GM23338 (cell line): ENCODE results near the gene AGAP1. TPM values are rescaled to one million over a fixed set of nuclear protein-coding genes. Genes with fewer than 3 reads are reported as not detected.

Experiments
- ATAC-seq: fragments of 200-7000 bp; cut with Tn5 transposase; 3 replicates; pipeline ENCODE4 v1.9.1; 2020
- DNase-seq: peaks from one replicate; pipeline ENCODE4 v3.0.0-alpha.2; 2015; ENCODE audit warnings: low spot score
- H2AFZ ChIP-seq: fragments of 200-600 bp; sonication (generic); 2 replicates; pipeline ENCODE4 v1.8.0; 2016; ENCODE audit warnings: antibody characterized with exemption, mild to moderate bottlenecking, moderate library complexity
- H3F3A ChIP-seq: fragments of 200-600 bp; sonication (generic); replicated peaks from 2 replicates; pipeline ENCODE4 v1.8.0; 2017; ENCODE audit warnings: antibody characterized with exemption, mixed run types, low read depth
- H3K27ac ChIP-seq: fragments of 200-600 bp; sonication (generic); 2 replicates; pipeline ENCODE4 v1.6.1; 2016; ENCODE audit warnings: low read depth
- H3K27me3 ChIP-seq: fragments of 200-600 bp; sonication (generic); 2 replicates; pipeline ENCODE4 v1.8.0; 2016; ENCODE audit warnings: mild to moderate bottlenecking, mixed run types, moderate library complexity; ENCODE audit not compliant: insufficient read depth
- H3K36me3 ChIP-seq: fragments of 200-600 bp; sonication (generic); 2 replicates; pipeline ENCODE4 v1.8.0; 2016; ENCODE audit warnings: mild to moderate bottlenecking; ENCODE audit not compliant: insufficient read depth
- H3K4me1 ChIP-seq: fragments of 200-600 bp; sonication (generic); 2 replicates; pipeline ENCODE4 v1.8.0; 2016; ENCODE audit warnings: mild to moderate bottlenecking, moderate library complexity; ENCODE audit not compliant: insufficient read depth
- H3K4me2 ChIP-seq: fragments of 200-600 bp; sonication (generic); 2 replicates; pipeline ENCODE4 v1.7.1; 2017; ENCODE audit warnings: mixed run types
- H3K4me3 ChIP-seq: fragments of 200-600 bp; sonication (generic); 2 replicates; pipeline ENCODE4 v1.6.1; 2016; ENCODE audit warnings: mixed run types
- H3K79me2 ChIP-seq: fragments of 200-600 bp; sonication (generic); replicated peaks from 2 replicates; pipeline ENCODE4 v1.8.0; 2017; ENCODE audit warnings: mild to moderate bottlenecking; ENCODE audit not compliant: insufficient read depth
- H3K9me2 ChIP-seq: fragments of 200-600 bp; sonication (generic); 2 replicates; pipeline ENCODE4 v1.8.0; 2017; ENCODE audit not compliant: insufficient read depth
- H4K20me1 ChIP-seq: fragments of 200-600 bp; sonication (generic); replicated peaks from 2 replicates; pipeline ENCODE4 v1.8.0; 2017; ENCODE audit warnings: mild to moderate bottlenecking; ENCODE audit not compliant: insufficient read depth
- H3K27ac Mint-ChIP-seq: 2 replicates; pipeline ENCODE4 v1.8.0; 2020; ENCODE audit warnings: inconsistent platforms, mild to moderate bottlenecking, moderate library complexity, mixed read lengths
- H3K27me3 Mint-ChIP-seq: 3 replicates; pipeline ENCODE4 v1.8.0; 2022; ENCODE audit warnings: low read depth, mild to moderate bottlenecking, moderate library complexity, mixed read lengths, inconsistent platforms; ENCODE audit not compliant: insufficient read depth, poor library complexity
- H3K36me3 Mint-ChIP-seq: 3 replicates; pipeline ENCODE4 v1.8.0; 2021; ENCODE audit warnings: low read depth, mild to moderate bottlenecking, inconsistent platforms, moderate library complexity, mixed read lengths
- H3K4me1 Mint-ChIP-seq: 3 replicates; pipeline ENCODE4 v1.8.0; 2020; ENCODE audit warnings: mild to moderate bottlenecking, inconsistent platforms, mixed read lengths
- H3K4me3 Mint-ChIP-seq: 3 replicates; pipeline ENCODE4 v1.8.0; 2021; ENCODE audit warnings: moderate library complexity, mild to moderate bottlenecking, inconsistent platforms, mixed read lengths
- H3K9me3 Mint-ChIP-seq: 3 replicates; pipeline ENCODE4 v1.8.0; 2020; ENCODE audit warnings: moderate library complexity, mild to moderate bottlenecking, inconsistent platforms, mixed read lengths
- CREB1 ChIP-seq: fragments of 250-450 bp; sonication (Bioruptor Pico); IDR thresholded peaks from 2 replicates; pipeline ENCODE4 v1.5.0; 2020; ENCODE audit warnings: low read depth, mild to moderate bottlenecking, moderate library complexity
- EZH2 ChIP-seq: fragments of 200-600 bp; sonication (generic); IDR thresholded peaks from one replicate; pipeline ENCODE4 v1.8.0; 2017; ENCODE audit warnings: antibody characterized with exemption, mild to moderate bottlenecking, low read depth; ENCODE audit not compliant: unreplicated experiment
- EZH2phosphoT487 ChIP-seq: fragments of 200-600 bp; sonication (generic); IDR thresholded peaks from one replicate; pipeline ENCODE4 v1.8.1; 2018; ENCODE audit warnings: antibody characterized with exemption; ENCODE audit not compliant: unreplicated experiment
- JUNB ChIP-seq: IDR thresholded peaks from one replicate; pipeline ENCODE4 v1.6.1; 2016; ENCODE audit warnings: antibody characterized with exemption; ENCODE audit not compliant: unreplicated experiment
- NANOG ChIP-seq: IDR thresholded peaks from 2 replicates; pipeline ENCODE4 v1.6.1; 2016; ENCODE audit warnings: antibody characterized with exemption, borderline replicate concordance
- POLR2AphosphoS5 ChIP-seq: IDR thresholded peaks from 2 replicates; pipeline ENCODE4 v1.6.1; 2016; ENCODE audit warnings: antibody characterized with exemption, low read depth
- STAT1 ChIP-seq: IDR thresholded peaks from one replicate; pipeline ENCODE4 v1.6.1; 2016; ENCODE audit warnings: antibody characterized with exemption; ENCODE audit not compliant: unreplicated experiment
- ZNF114 ChIP-seq: fragments of 250-450 bp; sonication (Bioruptor Pico); IDR thresholded peaks from 2 replicates; pipeline ENCODE4 v1.5.0; 2020; ENCODE audit warnings: mild to moderate bottlenecking, moderate library complexity
- ZNF331 ChIP-seq: fragments of 250-450 bp; sonication (Bioruptor Pico); IDR thresholded peaks from 2 replicates; pipeline ENCODE4 v1.5.0; 2020; ENCODE audit warnings: low read depth, mild to moderate bottlenecking, moderate library complexity
- polyA plus RNA-seq: library from polyadenylated mRNA; unstranded; fragments of >200 nt; fragmentation: Nextera tagmentation; extraction: Ambion mirVana; gene quantifications from 2 replicates; pipeline ENCODE4 v1.2.1, GENCODE V29; 2016
- total RNA-seq: library from RNA; depleted of rRNA; stranded (reverse); fragments of >200 nt; shearing (Covaris generic); gene quantifications from 2 replicates; pipeline ENCODE4 v1.2.3, GENCODE V29; 2014
- TF ChIP-seq, protein P1 (sequence below): IDR thresholded peaks from one replicate; pipeline ENCODE4 v1.6.1; 2018; ENCODE audit warnings: antibody characterized with exemption; ENCODE audit not compliant: unreplicated experiment
- TF ChIP-seq, protein P2 (sequence below): IDR thresholded peaks from 2 replicates; pipeline ENCODE4 v1.6.1; 2016; ENCODE audit warnings: antibody characterized with exemption
- TF ChIP-seq, protein P3 (sequence below): fragments of 250-450 bp; sonication (Bioruptor Pico); IDR thresholded peaks from 2 replicates; pipeline ENCODE4 v1.5.0; 2020; ENCODE audit warnings: mild to moderate bottlenecking, moderate library complexity
- TF ChIP-seq, protein P4 (sequence below), 2 experiments: fragments of 200-600 bp in 1 of 2; sonication (generic) in 1 of 2; conservative IDR thresholded peaks; 2 replicates each; pipeline versions ENCODE4 v1.5.1 to v1.6.1; 2016 to 2017; ENCODE audit warnings: antibody characterized with exemption in 2 of 2, low read depth in 2 of 2, mild to moderate bottlenecking in 2 of 2, moderate library complexity in 1 of 2

The AGAP1 gene
- total and polyA plus RNA-seq, 2 experiments from 2014 or later = 13.3 to 27.9 TPM

DNA sequence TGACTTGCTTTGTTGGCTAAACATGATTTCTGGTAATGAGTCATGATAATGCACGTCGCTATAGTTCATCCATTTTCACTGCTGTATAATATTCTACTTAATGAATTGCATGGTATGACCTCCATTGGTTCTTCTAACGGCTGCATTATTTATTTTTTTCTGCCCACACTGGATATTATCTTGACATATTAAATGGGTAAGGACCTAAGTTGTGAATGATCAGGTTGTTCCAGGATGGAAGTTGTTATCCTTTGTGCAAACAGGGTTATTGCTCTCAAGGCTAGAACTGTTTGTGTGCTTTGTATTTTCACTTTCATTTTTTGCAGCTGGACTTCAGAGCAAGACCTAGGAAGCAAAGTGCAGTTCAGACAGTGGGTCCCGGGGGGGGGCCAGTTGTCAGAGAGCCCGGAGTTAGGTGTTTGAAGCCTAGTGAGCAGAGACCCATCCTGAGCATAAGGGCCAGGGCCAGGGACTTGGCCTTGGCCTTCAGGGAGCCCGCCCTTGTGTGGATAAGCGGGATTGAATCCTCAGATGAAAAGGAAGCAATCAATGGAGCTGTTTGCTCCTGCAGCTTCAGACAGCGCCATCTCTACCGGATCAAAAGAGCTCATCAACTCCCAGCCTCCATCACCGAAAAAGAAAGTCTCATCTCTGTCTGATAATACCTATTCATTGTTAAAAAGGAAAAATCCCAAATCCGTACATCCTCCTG, 48.2 kb downstream of the AGAP1 start:
- Mint-ChIP-seq H3K36me3 (no peaks in the 10 kb centered on the region), H3K27ac (peak overlapping the region; percentile 89; the same call in 1 of the 2 replicates), H3K9me3 (no peaks in the 10 kb centered on the region), H3K4me1 (peaks cover 65% of the 10 kb centered on the region), H3K27me3 (peaks cover 10% of the 10 kb centered on the region), H3K4me3 (peak overlapping the region; percentile 53)
- Histone ChIP-seq H2AFZ (no peak overlapping the region), H3K9me2 (no peaks in the 10 kb centered on the region), H3K4me2 (peak overlapping the region; percentile 37; the same call in 1 of the 2 replicates), H3K79me2 (peaks cover 94% of the 10 kb centered on the region), H4K20me1 (peaks cover 3% of the 10 kb centered on the region), H3F3A (0 out of 2 replicates have a peak, but pooled peaks cover 3% of the 10 kb centered on the region), H3K36me3 (no peaks in the 10 kb centered on the region), H3K4me1 (peaks cover 41% of the 10 kb centered on the region), H3K27me3 (no peaks in the 10 kb centered on the region), H3K27ac (peak overlapping the region; percentile 22; the same call in 1 of the 2 replicates), H3K4me3 (peak overlapping the region; percentile 6; the same call in 1 of the 2 replicates)
- ATAC-seq (no peak), DNase-seq (no peak)
- TF ChIP-seq EZH2phosphoT487 (no peak), JUNB (no peak), CREB1 (CRISPR knock-in tag) (no peak), STAT1 (no peak), ZNF114 (CRISPR knock-in tag) (no peak), POLR2AphosphoS5 (no peak), NANOG (no peak), EZH2 (no peak), ZNF331 (CRISPR knock-in tag) (no peak)
- TF ChIP-seq, protein P1, sequence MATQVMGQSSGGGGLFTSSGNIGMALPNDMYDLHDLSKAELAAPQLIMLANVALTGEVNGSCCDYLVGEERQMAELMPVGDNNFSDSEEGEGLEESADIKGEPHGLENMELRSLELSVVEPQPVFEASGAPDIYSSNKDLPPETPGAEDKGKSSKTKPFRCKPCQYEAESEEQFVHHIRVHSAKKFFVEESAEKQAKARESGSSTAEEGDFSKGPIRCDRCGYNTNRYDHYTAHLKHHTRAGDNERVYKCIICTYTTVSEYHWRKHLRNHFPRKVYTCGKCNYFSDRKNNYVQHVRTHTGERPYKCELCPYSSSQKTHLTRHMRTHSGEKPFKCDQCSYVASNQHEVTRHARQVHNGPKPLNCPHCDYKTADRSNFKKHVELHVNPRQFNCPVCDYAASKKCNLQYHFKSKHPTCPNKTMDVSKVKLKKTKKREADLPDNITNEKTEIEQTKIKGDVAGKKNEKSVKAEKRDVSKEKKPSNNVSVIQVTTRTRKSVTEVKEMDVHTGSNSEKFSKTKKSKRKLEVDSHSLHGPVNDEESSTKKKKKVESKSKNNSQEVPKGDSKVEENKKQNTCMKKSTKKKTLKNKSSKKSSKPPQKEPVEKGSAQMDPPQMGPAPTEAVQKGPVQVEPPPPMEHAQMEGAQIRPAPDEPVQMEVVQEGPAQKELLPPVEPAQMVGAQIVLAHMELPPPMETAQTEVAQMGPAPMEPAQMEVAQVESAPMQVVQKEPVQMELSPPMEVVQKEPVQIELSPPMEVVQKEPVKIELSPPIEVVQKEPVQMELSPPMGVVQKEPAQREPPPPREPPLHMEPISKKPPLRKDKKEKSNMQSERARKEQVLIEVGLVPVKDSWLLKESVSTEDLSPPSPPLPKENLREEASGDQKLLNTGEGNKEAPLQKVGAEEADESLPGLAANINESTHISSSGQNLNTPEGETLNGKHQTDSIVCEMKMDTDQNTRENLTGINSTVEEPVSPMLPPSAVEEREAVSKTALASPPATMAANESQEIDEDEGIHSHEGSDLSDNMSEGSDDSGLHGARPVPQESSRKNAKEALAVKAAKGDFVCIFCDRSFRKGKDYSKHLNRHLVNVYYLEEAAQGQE = no peak
- TF ChIP-seq, protein P2, sequence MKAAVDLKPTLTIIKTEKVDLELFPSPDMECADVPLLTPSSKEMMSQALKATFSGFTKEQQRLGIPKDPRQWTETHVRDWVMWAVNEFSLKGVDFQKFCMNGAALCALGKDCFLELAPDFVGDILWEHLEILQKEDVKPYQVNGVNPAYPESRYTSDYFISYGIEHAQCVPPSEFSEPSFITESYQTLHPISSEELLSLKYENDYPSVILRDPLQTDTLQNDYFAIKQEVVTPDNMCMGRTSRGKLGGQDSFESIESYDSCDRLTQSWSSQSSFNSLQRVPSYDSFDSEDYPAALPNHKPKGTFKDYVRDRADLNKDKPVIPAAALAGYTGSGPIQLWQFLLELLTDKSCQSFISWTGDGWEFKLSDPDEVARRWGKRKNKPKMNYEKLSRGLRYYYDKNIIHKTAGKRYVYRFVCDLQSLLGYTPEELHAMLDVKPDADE = no peak
- TF ChIP-seq, protein P3, sequence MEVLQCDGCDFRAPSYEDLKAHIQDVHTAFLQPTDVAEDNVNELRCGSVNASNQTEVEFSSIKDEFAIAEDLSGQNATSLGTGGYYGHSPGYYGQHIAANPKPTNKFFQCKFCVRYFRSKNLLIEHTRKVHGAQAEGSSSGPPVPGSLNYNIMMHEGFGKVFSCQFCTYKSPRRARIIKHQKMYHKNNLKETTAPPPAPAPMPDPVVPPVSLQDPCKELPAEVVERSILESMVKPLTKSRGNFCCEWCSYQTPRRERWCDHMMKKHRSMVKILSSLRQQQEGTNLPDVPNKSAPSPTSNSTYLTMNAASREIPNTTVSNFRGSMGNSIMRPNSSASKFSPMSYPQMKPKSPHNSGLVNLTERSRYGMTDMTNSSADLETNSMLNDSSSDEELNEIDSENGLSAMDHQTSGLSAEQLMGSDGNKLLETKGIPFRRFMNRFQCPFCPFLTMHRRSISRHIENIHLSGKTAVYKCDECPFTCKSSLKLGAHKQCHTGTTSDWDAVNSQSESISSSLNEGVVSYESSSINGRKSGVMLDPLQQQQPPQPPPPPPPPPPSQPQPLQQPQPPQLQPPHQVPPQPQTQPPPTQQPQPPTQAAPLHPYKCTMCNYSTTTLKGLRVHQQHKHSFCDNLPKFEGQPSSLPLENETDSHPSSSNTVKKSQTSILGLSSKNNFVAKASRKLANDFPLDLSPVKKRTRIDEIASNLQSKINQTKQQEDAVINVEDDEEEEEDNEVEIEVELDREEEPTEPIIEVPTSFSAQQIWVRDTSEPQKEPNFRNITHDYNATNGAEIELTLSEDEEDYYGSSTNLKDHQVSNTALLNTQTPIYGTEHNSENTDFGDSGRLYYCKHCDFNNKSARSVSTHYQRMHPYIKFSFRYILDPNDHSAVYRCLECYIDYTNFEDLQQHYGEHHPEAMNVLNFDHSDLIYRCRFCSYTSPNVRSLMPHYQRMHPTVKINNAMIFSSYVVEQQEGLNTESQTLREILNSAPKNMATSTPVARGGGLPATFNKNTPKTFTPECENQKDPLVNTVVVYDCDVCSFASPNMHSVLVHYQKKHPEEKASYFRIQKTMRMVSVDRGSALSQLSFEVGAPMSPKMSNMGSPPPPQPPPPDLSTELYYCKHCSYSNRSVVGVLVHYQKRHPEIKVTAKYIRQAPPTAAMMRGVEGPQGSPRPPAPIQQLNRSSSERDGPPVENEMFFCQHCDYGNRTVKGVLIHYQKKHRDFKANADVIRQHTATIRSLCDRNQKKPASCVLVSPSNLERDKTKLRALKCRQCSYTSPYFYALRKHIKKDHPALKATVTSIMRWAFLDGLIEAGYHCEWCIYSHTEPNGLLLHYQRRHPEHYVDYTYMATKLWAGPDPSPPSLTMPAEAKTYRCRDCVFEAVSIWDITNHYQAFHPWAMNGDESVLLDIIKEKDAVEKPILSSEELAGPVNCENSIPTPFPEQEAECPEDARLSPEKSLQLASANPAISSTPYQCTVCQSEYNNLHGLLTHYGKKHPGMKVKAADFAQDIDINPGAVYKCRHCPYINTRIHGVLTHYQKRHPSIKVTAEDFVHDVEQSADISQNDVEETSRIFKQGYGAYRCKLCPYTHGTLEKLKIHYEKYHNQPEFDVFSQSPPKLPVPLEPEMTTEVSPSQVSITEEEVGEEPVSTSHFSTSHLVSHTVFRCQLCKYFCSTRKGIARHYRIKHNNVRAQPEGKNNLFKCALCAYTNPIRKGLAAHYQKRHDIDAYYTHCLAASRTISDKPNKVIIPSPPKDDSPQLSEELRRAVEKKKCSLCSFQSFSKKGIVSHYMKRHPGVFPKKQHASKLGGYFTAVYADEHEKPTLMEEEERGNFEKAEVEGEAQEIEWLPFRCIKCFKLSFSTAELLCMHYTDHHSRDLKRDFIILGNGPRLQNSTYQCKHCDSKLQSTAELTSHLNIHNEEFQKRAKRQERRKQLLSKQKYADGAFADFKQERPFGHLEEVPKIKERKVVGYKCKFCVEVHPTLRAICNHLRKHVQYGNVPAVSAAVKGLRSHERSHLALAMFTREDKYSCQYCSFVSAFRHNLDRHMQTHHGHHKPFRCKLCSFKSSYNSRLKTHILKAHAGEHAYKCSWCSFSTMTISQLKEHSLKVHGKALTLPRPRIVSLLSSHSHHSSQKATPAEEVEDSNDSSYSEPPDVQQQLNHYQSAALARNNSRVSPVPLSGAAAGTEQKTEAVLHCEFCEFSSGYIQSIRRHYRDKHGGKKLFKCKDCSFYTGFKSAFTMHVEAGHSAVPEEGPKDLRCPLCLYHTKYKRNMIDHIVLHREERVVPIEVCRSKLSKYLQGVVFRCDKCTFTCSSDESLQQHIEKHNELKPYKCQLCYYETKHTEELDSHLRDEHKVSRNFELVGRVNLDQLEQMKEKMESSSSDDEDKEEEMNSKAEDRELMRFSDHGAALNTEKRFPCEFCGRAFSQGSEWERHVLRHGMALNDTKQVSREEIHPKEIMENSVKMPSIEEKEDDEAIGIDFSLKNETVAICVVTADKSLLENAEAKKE (CRISPR knock-in tag) = no peak
- TF ChIP-seq, protein P4, sequence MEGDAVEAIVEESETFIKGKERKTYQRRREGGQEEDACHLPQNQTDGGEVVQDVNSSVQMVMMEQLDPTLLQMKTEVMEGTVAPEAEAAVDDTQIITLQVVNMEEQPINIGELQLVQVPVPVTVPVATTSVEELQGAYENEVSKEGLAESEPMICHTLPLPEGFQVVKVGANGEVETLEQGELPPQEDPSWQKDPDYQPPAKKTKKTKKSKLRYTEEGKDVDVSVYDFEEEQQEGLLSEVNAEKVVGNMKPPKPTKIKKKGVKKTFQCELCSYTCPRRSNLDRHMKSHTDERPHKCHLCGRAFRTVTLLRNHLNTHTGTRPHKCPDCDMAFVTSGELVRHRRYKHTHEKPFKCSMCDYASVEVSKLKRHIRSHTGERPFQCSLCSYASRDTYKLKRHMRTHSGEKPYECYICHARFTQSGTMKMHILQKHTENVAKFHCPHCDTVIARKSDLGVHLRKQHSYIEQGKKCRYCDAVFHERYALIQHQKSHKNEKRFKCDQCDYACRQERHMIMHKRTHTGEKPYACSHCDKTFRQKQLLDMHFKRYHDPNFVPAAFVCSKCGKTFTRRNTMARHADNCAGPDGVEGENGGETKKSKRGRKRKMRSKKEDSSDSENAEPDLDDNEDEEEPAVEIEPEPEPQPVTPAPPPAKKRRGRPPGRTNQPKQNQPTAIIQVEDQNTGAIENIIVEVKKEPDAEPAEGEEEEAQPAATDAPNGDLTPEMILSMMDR (conservative IDR thresholded peaks at IDR 0.05; ENCODE audit: low read depth in 2 of 2) = no peak
